Retina (tissue), 1 donor: ENCODE data around the gene PHLDA1.

ENCODE experiments used
- DNase-seq: peaks from one replicate; pipeline ENCODE4 v3.0.0-alpha.2; 2016

The PHLDA1 gene

GRCh38 chr12:76031414-76032042, at the start of gene PHLDA1:
Gene PHLDA1 (minus strand): TSS chr12:76031776.
- DNase-seq, result peak; percentile 98

GRCh38 chr12:76080729-76081415, 49.3 kb upstream of the PHLDA1 start:
- no peak for DNase-seq

GRCh38 chr12:76080017-76080728, 48.6 kb upstream of the PHLDA1 start:
- no peak for DNase-seq

- no peak for DNase-seq
Observed at GRCh38 chr12:76078748-76079147, 47.2 kb upstream of the PHLDA1 start.

- DNase-seq, result no peak
Observed at GRCh38 chr12:76075448-76075847, 43.9 kb upstream of the PHLDA1 start.

- no peak for DNase-seq
Observed at GRCh38 chr12:76074701-76075336, 43.2 kb upstream of the PHLDA1 start.

- DNase-seq, result no peak
Observed at GRCh38 chr12:76073561-76073960, 42.0 kb upstream of the PHLDA1 start.

GRCh38 chr12:76072568-76072967, 41.0 kb upstream of the PHLDA1 start:
- no peak for DNase-seq

- DNase-seq, result no peak
Observed at GRCh38 chr12:76069339-76069738, 37.8 kb upstream of the PHLDA1 start.

GRCh38 chr12:76065917-76066316, 34.3 kb upstream of the PHLDA1 start:
- no peak for DNase-seq

- DNase-seq, result no peak
Observed at GRCh38 chr12:76064904-76065303, 33.3 kb upstream of the PHLDA1 start.

- DNase-seq, result no peak
Observed at GRCh38 chr12:76060111-76060510, 28.5 kb upstream of the PHLDA1 start.

- DNase-seq, result no peak
Observed at GRCh38 chr12:76057326-76057725, 25.8 kb upstream of the PHLDA1 start.

- no peak for DNase-seq
Observed at GRCh38 chr12:76055393-76055792, 23.8 kb upstream of the PHLDA1 start.

GRCh38 chr12:76049575-76050251, 18.1 kb upstream of the PHLDA1 start:
- DNase-seq, result no peak

- no peak for DNase-seq
Observed at GRCh38 chr12:76047742-76048141, 16.2 kb upstream of the PHLDA1 start.

GRCh38 chr12:76047060-76047459, 15.5 kb upstream of the PHLDA1 start:
- no peak for DNase-seq

- no peak for DNase-seq
Observed at GRCh38 chr12:76043377-76043776, 11.8 kb upstream of the PHLDA1 start.

GRCh38 chr12:76042147-76042546, 10.6 kb upstream of the PHLDA1 start:
- DNase-seq, result no peak

GRCh38 chr12:76041406-76041805, 9.8 kb upstream of the PHLDA1 start:
- DNase-seq, result no peak

GRCh38 chr12:76040461-76040860, 8.9 kb upstream of the PHLDA1 start:
- DNase-seq, result no peak

- DNase-seq, result no peak
Observed at GRCh38 chr12:76038176-76038575, 6.6 kb upstream of the PHLDA1 start.
